ENCODE data around the gene PAQR7.
A peak's percentile ranks its signal among the peaks of the same experiment; 100 is the strongest.

PAQR7 gene

DNA sequence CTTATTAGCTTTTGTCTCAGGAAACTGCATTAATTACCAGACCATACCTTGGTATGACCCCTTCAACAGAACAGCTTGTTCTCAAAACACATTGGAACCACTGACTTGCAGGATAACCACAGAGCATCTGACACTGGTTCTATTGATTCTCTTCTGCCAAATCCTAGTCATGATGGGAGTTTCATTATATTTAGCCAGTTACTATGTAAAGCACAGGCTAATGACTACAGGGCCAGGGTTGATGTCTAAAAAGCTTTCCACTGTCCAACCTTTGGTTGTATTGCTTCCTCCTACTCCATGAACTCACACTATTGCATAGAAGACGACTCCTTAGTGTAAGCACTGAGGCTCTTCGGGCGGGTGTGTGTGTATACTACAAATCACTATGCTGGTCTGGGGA lies 27.0 kb upstream of the PAQR7 start:
- no peak for DNase-seq (ENCODE audit: low spot score)

DNA sequence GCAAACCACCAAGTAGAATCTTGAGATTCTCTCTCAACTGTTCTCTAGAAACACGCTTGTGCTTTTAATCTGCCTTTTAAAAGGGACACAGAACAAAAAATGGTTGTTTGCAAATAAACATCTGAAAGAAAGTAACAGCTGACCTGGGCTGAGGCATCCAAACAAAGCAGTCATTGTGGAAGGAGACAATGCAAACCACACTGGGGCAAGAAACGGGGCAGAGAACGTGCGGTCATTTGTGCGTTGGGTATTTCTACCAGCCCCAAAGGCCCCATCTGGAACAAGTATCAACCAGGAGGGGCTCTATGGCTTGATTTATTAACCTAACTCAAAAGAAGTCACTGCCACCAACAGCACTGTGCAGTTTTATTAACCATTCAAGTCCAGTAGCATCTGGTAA lies 24.7 kb upstream of the PAQR7 start:
- peak; percentile 90 for DNase-seq (ENCODE audit: low spot score)

GRCh38 chr1:25899792-25900191 lies 24.3 kb upstream of the PAQR7 start:
- DNase-seq (ENCODE audit: low spot score), result peak; percentile 63

DNA sequence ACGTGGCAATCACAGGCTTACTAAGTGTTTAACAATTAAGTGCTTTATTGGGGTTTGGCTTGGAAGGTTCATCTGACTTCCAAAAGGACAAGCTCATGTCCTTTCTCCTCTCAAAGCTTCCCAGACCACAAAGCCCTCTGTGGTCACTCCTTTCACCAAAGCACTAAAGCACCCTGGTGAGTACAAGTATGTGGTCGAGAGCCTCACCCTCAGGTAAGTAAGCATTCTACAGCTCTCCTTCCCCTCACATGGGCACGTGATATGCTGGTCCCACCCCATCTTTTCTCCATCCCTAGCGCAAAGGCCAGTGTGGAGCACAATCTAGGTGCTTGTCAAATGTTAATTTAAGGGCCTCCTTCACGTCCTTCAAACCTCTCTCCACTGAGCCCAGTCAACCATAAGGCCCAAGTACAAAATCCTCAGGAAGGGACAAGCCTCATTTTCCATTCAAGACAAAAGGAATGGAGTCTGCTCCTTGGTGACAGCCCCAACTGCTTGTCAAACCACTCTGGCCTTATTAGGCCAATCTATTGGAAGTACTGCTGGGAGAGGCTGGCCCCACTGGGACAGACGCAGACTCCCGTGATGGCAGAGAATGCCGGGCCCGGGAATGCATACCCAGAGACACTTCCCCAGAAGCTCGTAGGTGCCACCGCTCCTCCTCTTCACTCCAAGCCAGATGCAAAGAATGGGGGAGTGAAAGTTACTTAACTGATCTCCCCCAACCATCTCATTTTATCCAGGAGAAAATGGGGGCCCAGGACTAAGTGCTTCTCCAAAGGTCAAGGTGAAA lies 22.9 kb upstream of the PAQR7 start:
- no peak for DNase-seq (ENCODE audit: low spot score)

GRCh38 chr1:25897754-25898153 lies 22.2 kb upstream of the PAQR7 start:
- DNase-seq (ENCODE audit: low spot score), result no peak

DNA sequence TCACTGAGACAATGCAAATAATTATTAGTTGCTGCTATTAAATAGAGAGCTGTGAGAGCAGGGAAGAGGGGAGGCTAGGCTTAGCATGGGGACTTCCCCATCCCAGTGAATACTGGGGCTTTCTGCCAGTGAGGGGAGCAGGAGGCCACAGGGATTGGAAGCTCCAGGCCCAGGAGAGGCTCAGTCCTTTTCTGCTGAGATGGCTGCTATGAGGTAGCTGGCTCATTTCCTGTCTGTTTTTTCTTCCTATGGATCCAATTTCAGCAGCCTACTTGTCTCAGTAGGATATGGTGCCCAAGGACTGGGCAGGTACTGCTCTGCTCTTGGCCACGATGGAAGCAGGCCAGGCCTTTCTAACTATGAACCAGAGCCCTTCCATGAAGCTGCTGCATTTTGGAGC lies 20.8 kb upstream of the PAQR7 start:
- no peak for DNase-seq (ENCODE audit: low spot score)

DNA sequence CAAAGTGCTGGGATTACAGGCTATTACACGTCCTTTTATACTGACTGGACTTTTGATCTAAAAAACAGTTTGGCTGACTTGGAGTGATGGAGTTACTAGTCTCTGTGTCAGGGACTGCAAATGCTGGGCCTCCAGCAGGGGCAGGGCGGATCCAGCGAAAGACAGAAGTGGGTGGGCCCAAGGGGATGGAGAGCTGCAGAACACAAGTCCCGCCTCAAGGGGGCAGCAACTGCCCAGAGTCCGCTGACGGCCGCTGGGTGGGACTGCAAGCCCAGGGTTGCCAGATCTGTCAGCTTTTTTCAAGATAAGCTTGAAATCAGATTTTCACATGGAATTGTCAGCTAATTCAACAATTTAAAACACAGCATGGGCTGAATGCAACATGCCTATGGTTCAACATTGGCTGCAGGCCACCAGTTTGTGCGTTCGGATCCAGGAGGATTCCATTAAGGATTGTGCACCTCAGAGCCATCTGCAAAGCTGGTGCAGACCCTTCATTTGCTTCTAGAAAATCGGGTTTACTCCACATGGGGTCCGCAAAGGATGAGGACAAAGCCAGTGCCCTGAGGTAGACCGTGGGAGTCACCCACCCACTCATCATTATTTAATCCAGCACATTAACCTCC lies 20.0 kb upstream of the PAQR7 start:
- DNase-seq (ENCODE audit: low spot score), result peak; percentile 92

DNA sequence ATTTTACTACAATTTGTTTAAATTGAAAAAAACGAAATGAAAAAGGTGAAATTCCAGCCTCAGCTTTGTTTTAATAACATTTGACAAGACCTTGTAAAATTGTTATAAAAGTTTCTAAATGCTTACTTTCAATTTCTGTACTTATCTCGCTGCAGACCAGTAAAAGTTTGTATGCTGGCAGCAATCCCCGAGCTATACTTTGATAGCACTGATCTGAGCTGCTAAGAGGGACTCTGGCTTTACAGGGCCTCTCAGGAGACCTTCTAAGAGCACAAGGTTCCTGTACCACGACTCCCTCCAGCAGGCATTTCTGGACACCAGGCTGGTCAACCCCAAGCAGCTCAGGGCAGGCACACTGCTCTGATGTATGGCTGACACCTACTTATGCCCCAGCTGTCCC lies 17.6 kb upstream of the PAQR7 start:
- DNase-seq (ENCODE audit: low spot score), result no peak

GRCh38 chr1:25891606-25892005 lies 16.1 kb upstream of the PAQR7 start:
- no peak for DNase-seq (ENCODE audit: low spot score)

DNA sequence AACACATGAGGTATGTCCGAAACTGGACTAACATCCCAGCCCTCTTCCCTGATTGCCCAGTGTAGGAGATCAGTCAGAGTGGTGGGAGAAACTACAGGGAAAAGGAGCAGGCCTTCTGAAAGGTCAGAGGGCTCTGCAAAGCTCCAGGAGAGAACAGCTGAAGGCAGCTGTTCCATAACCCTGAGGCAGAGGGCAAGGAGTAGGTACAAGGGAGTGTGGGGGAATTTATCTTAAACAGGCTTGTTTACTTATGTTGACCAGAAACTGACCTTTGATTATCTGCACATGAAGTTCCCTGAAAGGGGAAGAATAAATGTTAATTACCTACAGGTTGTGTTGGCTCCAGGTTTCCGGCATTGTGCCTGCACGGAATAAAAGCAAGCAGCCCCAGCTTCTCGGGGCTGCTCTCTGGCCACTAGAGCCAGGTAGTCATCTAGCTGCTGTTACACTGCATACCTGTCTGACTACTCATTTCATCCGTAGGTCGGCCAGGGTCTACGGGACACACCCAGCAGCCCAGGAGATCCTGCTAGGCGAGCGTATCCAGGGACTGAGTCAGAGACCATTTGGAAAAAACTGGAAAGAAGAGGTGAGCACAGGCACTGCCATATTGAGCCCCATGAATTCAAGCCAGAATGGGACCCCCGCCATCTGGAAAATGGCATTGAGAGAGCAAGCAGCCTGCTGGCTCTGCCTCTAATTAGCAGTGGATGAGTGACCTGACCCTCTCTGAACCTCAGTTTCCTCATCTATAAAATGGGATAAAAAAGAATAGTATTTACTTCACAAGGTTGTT lies 14.9 kb upstream of the PAQR7 start:
- DNase-seq (ENCODE audit: low spot score), result no peak

DNA sequence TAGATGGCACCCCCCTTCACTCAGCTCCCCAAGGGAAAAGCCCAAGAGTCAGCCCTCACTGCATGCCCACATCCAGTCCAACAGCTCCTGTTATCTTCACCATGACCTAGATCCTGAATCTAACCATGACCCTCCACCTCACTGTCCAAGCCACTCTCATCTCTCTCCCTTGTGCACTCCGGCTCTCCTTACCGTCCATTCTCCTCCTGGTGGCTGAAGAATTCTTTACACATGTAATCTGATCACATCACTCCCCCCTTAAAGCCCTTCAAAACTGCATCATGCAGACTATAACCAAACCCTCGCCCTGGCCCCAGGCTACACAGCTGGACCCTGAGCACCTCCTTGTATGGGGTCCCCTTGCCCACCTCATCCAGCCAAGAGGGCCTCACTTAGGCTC lies 14.0 kb upstream of the PAQR7 start:
- DNase-seq (ENCODE audit: low spot score), result no peak

- no peak for DNase-seq (ENCODE audit: low spot score)
Observed at GRCh38 chr1:25888426-25888987, 13.0 kb upstream of the PAQR7 start.

DNA sequence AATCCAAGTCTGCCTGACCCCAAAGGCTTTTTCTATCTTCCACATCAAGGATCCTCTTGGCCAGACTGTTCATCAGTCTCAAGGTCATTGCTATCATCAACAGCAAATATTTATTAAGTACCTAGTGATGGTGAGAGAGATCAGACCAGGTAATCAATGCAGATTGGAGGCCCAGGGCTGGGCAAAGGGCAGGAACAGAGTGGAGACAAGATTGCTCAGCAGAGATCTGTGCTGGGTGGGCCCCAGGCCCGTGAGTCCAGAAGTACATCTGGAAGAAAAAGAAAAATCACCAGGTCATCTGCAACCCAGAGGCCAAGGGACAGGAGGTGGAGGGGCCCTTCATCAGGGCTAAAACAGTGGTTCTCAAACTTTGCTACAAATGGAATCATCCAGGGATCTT lies 10.1 kb upstream of the PAQR7 start:
- DNase-seq (ENCODE audit: low spot score), result no peak

- DNase-seq (ENCODE audit: low spot score), result no peak
Observed at GRCh38 chr1:25881266-25881665, 5.8 kb upstream of the PAQR7 start.

DNA sequence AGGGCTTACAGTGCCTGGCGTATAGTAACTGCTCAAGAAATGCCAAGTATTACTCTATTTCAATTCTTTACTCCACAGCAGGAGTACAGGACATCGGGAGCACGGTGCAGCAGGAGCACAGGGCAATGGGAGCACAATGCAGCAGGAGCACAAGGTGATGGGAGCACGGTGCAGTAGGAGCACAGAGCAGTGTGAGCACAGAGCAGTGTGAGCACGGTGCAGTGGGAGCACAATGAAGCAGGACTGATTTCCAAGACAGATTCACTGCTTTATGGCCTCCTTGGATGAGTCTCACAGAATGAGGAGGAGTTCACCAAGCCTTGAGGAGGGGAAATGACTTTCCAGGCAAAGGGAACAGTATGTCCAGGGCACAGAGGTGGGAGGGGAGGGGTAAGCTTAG lies 5.0 kb upstream of the PAQR7 start:
- DNase-seq (ENCODE audit: low spot score), result no peak

DNA sequence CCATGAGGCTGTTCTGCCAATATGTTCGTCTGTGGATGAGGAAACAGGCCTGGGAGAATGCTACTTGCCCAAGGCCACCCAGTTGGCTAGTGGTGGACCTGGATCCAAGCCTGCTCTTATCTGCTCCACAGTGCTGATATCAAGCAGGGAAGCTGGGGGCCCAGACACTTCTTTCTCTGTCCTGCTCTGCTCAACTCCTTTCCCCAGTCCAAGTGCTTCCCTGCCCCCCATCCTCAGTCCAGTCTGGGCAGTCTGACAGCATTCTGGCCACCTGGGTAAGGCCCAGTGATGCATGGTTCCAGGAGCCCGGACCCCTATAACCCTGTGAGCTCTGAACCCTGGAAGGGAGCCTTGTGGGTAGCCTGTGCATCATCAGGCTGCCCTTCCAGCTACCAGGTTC lies 4.2 kb upstream of the PAQR7 start:
- no peak for DNase-seq (ENCODE audit: low spot score)

- DNase-seq (ENCODE audit: low spot score), result no peak
Observed at GRCh38 chr1:25878690-25879089, 3.2 kb upstream of the PAQR7 start.

- DNase-seq (ENCODE audit: low spot score), result no peak
Observed at GRCh38 chr1:25877155-25877554, 1.6 kb upstream of the PAQR7 start.

DNA sequence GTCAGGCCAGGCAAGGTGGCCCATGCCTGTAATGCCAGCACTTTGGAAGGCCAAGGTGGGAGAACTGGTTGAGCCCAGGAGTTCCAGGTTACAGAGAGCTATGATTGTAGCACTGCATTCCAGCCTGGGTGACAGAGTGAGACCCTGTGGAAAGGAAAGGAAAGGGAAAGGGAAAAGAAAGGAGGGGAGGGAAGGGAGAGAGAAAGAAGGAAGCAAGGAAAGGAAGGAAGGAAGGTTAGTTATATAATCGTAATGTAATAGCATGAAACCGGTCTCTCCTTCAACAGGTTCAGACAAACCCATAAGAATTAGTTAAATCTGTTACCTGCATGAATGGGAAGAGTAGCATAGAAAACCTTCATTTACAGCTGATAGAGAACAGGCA lies 1.2 kb upstream of the PAQR7 start:
- no peak for DNase-seq (ENCODE audit: low spot score)

GRCh38 chr1:25875856-25876692 lies 566 bp upstream of the PAQR7 start:
- no peak for DNase-seq (ENCODE audit: low spot score)

- DNase-seq (ENCODE audit: low spot score), result no peak
Observed at GRCh38 chr1:25874635-25875153, 814 bp downstream of the PAQR7 start.

GRCh38 chr1:25874209-25874608 lies 1.3 kb downstream of the PAQR7 start:
- DNase-seq (ENCODE audit: low spot score), result no peak
